Lower leg skin (tissue), 4 donors: ENCODE measurements around the gene FASTKD3. TPM values are rescaled to one million over a fixed set of nuclear protein-coding genes. Genes with fewer than 3 reads are reported as not detected.

Experiments
- DNase-seq, 2 donors: peaks; one replicate each; pipeline ENCODE4 v3.0.0-alpha.2; 2019; ENCODE audit warnings: low spot score in 2 of 2
- H3K4me3 ChIP-seq: fragments of 200-600 bp; sonication (generic); 2 replicates; pipeline ENCODE4 v1.5.1; 2017; ENCODE audit warnings: mild to moderate bottlenecking, low read depth; ENCODE audit not compliant: poor library complexity, severe bottlenecking
- CTCF ChIP-seq, 3 donors: fragments of 450-650 bp; IDR thresholded peaks; one replicate each; pipeline ENCODE4 v1.5.1; 2016; ENCODE audit warnings: antibody characterized with exemption in 3 of 3, mild to moderate bottlenecking in 3 of 3, moderate library complexity in 2 of 3
- POLR2A ChIP-seq, 2 donors: fragments of 450-650 bp; IDR thresholded peaks; one replicate each; pipeline ENCODE4 v1.6.1; 2016 to 2017; ENCODE audit warnings: antibody characterized with exemption in 2 of 2, mild to moderate bottlenecking in 1 of 2, moderate library complexity in 1 of 2
- WGBS, 2 donors: methylation state at CpG; one replicate each; pipeline ENCODE4 v1.1.5; 2018; 5-methylcytosine and 5-hydroxymethylcytosine counted together
- intact Hi-C: fragments of 100-400 bp; cut with DNase I; formaldehyde crosslinking; loops from one replicate; pipeline ENCODE4 v1.15.0; 2023; ENCODE audit warnings: low total_unique reads
- total RNA-seq, 4 donors: library from RNA; depleted of rRNA; stranded (reverse); fragments of >200 nt; gene quantifications; one replicate each; pipeline ENCODE4 v1.1.0, GENCODE V29; 2016

Gene FASTKD3
- total RNA-seq, 4 donors from 2014 or later: 6.0 to 17.6 (median 8.4) TPM

GRCh38 chr5:7894860-7895259 lies 26.0 kb upstream of the FASTKD3 start:
- no peak for TF ChIP-seq CTCF (IDR thresholded peaks at IDR 0.05)
- no peak for DNase-seq
- 83 to 89% methylated on average over 2 of the region's 2 CpGs for WGBS, 2 donors
- intact Hi-C loops: no loop called here
- no peak overlapping the region for H3K4me3 ChIP-seq

GRCh38 chr5:7894439-7894838 lies 25.6 kb upstream of the FASTKD3 start:
- intact Hi-C loops: no loop called here
- DNase-seq: no peak
- TF ChIP-seq POLR2A (IDR thresholded peaks at IDR 0.05) (no peak), CTCF (IDR thresholded peaks at IDR 0.05) (no peak)
- no peak overlapping the region for H3K4me3 ChIP-seq
- WGBS, 2 donors: 86 to 87% methylated on average over 5 of the region's 5 CpGs

- no peak for DNase-seq
- no peak for TF ChIP-seq CTCF (IDR thresholded peaks at IDR 0.05)
- TF ChIP-seq POLR2A (IDR thresholded peaks at IDR 0.05): no peak
- intact Hi-C loops: no loop called here
- no peak overlapping the region for H3K4me3 ChIP-seq
- WGBS, 2 donors: 85 to 97% methylated on average over 9 of the region's 9 CpGs
These were observed 20.1 kb upstream of the FASTKD3 start for GRCh38 chr5:7888901-7889300.

- no peak overlapping the region for H3K4me3 ChIP-seq
- TF ChIP-seq CTCF (IDR thresholded peaks at IDR 0.05): no peak
- TF ChIP-seq POLR2A (IDR thresholded peaks at IDR 0.05): no peak
- intact Hi-C loops: no loop called here
- WGBS, 2 donors: 59% methylated on average over 7 of the region's 7 CpGs
- DNase-seq: no peak
These were observed 18.1 kb upstream of the FASTKD3 start for GRCh38 chr5:7886849-7887475.

GRCh38 chr5:7884491-7885267 lies 15.8 kb upstream of the FASTKD3 start:
- 79% methylated on average over 5 of the region's 5 CpGs for WGBS, 2 donors
- DNase-seq: no peak
- intact Hi-C loops: no loop called here
- H3K4me3 ChIP-seq: no peak overlapping the region
- TF ChIP-seq CTCF (IDR thresholded peaks at IDR 0.05): no peak
- TF ChIP-seq POLR2A (IDR thresholded peaks at IDR 0.05): no peak
